ENCODE data around the gene CEP164.
"Not testable (repeated sequence)": the region's sequence is repeated elsewhere in the genome, so short reads cannot be mapped to it uniquely, and the experiment has no call there.

Gene CEP164

GRCh38 chr11:117392001-117392690 is 64.5 kb downstream of the CEP164 start:
- in situ Hi-C loops (cut with MboI; ENCODE audit: low sequenced_read_pairs), result no loop called here

GRCh38 chr11:117392979-117393378 is 65.3 kb downstream of the CEP164 start:
- in situ Hi-C loops (cut with MboI; ENCODE audit: low sequenced_read_pairs), result no loop called here

- in situ Hi-C loops (cut with MboI; ENCODE audit: low sequenced_read_pairs), result no loop called here
Observed at GRCh38 chr11:117394221-117394925, 66.7 kb downstream of the CEP164 start.

- in situ Hi-C loops (cut with MboI; ENCODE audit: low sequenced_read_pairs), result no loop called here
Observed at GRCh38 chr11:117395476-117395875, 67.8 kb downstream of the CEP164 start.

- in situ Hi-C loops (cut with MboI; ENCODE audit: low sequenced_read_pairs), result no loop called here
Observed at GRCh38 chr11:117396970-117397369, 69.3 kb downstream of the CEP164 start.

GRCh38 chr11:117398618-117399017 is 71.0 kb downstream of the CEP164 start:
- in situ Hi-C loops (cut with MboI; ENCODE audit: low sequenced_read_pairs), result not testable (repeated sequence)

- in situ Hi-C loops (cut with MboI; ENCODE audit: low sequenced_read_pairs), result not testable (repeated sequence)
Observed at GRCh38 chr11:117399100-117399840, 71.6 kb downstream of the CEP164 start.

GRCh38 chr11:117405898-117406297 is 78.2 kb downstream of the CEP164 start:
- in situ Hi-C loops (cut with MboI; ENCODE audit: low sequenced_read_pairs), result not testable (repeated sequence)

GRCh38 chr11:117407016-117407415 is 79.4 kb downstream of the CEP164 start:
- in situ Hi-C loops (cut with MboI; ENCODE audit: low sequenced_read_pairs), result no loop called here

GRCh38 chr11:117408356-117408755 is 80.7 kb downstream of the CEP164 start:
- in situ Hi-C loops (cut with MboI; ENCODE audit: low sequenced_read_pairs), result no loop called here

- in situ Hi-C loops (cut with MboI; ENCODE audit: low sequenced_read_pairs), result no loop called here
Observed at GRCh38 chr11:117409511-117409910, 81.9 kb downstream of the CEP164 start.

- in situ Hi-C loops (cut with MboI; ENCODE audit: low sequenced_read_pairs), result no loop called here
Observed at GRCh38 chr11:117410238-117410637, 82.6 kb downstream of the CEP164 start.

GRCh38 chr11:117410861-117411710 is 83.4 kb downstream of the CEP164 start:
- in situ Hi-C loops (cut with MboI; ENCODE audit: low sequenced_read_pairs), result no loop called here

GRCh38 chr11:117411736-117412135 is 84.1 kb downstream of the CEP164 start:
- in situ Hi-C loops (cut with MboI; ENCODE audit: low sequenced_read_pairs), result no loop called here

GRCh38 chr11:117412176-117412575 is 84.5 kb downstream of the CEP164 start:
- in situ Hi-C loops (cut with MboI; ENCODE audit: low sequenced_read_pairs), result no loop called here

GRCh38 chr11:117412653-117413275 is 85.1 kb downstream of the CEP164 start:
- in situ Hi-C loops (cut with MboI; ENCODE audit: low sequenced_read_pairs), result no loop called here

GRCh38 chr11:117413616-117414015 is 86.0 kb downstream of the CEP164 start:
- in situ Hi-C loops (cut with MboI; ENCODE audit: low sequenced_read_pairs), result no loop called here

GRCh38 chr11:117414724-117415123 is 87.1 kb downstream of the CEP164 start:
- in situ Hi-C loops (cut with MboI; ENCODE audit: low sequenced_read_pairs), result no loop called here

GRCh38 chr11:117415358-117415896 is 87.8 kb downstream of the CEP164 start:
- in situ Hi-C loops (cut with MboI; ENCODE audit: low sequenced_read_pairs), result no loop called here

- in situ Hi-C loops (cut with MboI; ENCODE audit: low sequenced_read_pairs), result no loop called here
Observed at GRCh38 chr11:117417342-117417741, 89.7 kb downstream of the CEP164 start.
